ENCODE results near the gene ABCG4. TPM values are rescaled to one million over a fixed set of nuclear protein-coding genes. Genes with fewer than 3 reads are reported as not detected.

Gene ABCG4
- total and polyA plus RNA-seq, 9 of the 15 experiments (the other 6 are each of a cell fraction or from before 2014, with no cell fraction given), result 0.03 to 0.11 (median 0.07) TPM; not detected in 4

GRCh38 chr11:119101759-119102423 is 47.0 kb upstream of the ABCG4 start, which contains the start of gene DPAGT1 (continued):
- TF ChIP-seq ZBTB11 (CRISPR knock-in tag; IDR thresholded peaks at IDR 0.05) (peak; percentile 92 to 99 (median 98)), RUNX1 (IDR thresholded peaks at IDR 0.05; ENCODE audit: low read depth) (no peak), SP2 (IDR thresholded peaks at IDR 0.05; ENCODE audit: extremely low read depth, low read depth, low read length, poor library complexity, severe bottlenecking) (no peak), ZNF444 (CRISPR knock-in tag; IDR thresholded peaks at IDR 0.05) (no peak), ZNF780A (CRISPR knock-in tag; IDR thresholded peaks at IDR 0.05) (no peak), RBM34 (IDR thresholded peaks at IDR 0.05; ENCODE audit: borderline replicate concordance, insufficient read depth, low read length) (no peak), ZNF140 (CRISPR knock-in tag; IDR thresholded peaks at IDR 0.05) (no peak), ZNF518B (CRISPR knock-in tag; IDR thresholded peaks at IDR 0.05) (no peak), KAT2B (IDR thresholded peaks at IDR 0.05; ENCODE audit: low read depth, low read length) (no peak), RBM14 (IDR thresholded peaks at IDR 0.05; ENCODE audit: borderline replicate concordance, insufficient read depth, low read depth, low read length) (no peak), PYGO2 (tag; IDR thresholded peaks at IDR 0.05) (no peak), HMG20B (CRISPR knock-in tag; IDR thresholded peaks at IDR 0.05) (no peak), BMI1 (IDR thresholded peaks at IDR 0.05; ENCODE audit: low read length) (no peak), MCM7 (IDR thresholded peaks at IDR 0.05) (no peak), CAMTA2 (CRISPR knock-in tag; conservative IDR thresholded peaks at IDR 0.05) (no peak), BRF2 (IDR thresholded peaks at IDR 0.05; ENCODE audit: borderline replicate concordance, insufficient read depth, insufficient read length) (no peak), MAZ (CRISPR knock-in tag; conservative IDR thresholded peaks at IDR 0.05 in 1 of 2, IDR thresholded peaks at IDR 0.05 in 1 of 2) (peak; percentile 28 to 52; a peak in 2 of 4 replicates), GTF2B (IDR thresholded peaks at IDR 0.05; ENCODE audit: extremely low read depth, insufficient read length) (peak; percentile 7)
